ENCODE results near the gene ALOXE3.

The ALOXE3 gene

DNA sequence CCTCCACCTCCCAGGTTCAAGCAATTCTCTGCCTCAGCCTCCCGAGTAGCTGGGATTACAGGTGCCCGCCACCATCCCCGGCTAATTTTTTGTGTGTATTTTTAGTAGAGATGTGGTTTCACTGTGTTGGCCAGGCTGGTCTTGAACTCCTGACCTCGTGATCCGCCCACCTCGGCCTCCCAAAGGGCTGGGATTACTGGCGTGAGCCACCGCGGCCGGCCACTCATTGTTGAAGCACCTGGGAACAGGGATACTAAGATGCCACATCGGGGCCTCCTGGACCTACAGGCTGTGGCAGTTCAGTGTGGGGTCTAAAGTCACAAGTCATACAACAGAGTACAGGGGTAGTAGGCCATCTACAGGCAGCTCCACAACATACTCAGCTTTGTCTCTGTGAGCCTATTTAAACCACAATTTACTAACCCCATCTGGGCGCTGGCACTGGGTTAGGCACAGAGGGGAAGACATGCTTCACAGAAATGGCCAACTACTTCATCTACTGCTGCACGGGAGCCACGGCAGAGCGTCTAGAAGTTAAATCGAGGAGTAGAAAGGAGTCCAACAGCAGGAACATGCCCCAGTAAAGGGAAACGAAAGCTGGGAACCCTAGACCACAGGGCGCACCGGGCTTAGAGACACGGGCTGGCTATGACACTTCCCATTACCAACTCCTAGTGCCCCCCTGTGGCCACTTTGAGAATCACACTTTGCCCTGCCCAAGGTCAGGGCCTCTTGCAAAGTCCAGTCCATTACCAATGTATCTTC is 40.1 kb upstream of the ALOXE3 start:
- Histone ChIP-seq H3K4me1 (ENCODE audit: insufficient read depth, poor library complexity, severe bottlenecking) (peaks cover 14% of the 10 kb centered on the region), H3K27ac (ENCODE audit: poor library complexity, severe bottlenecking) (no peak overlapping the region), H3K9me3 (ENCODE audit: severe bottlenecking) (no peaks in the 10 kb centered on the region), H3K27me3 (ENCODE audit: insufficient read depth, poor library complexity, severe bottlenecking) (no peaks in the 10 kb centered on the region), H3K36me3 (ENCODE audit: low read depth) (peaks cover 51% of the 10 kb centered on the region), H3K4me3 (ENCODE audit: severe bottlenecking) (no peak overlapping the region)
- TF ChIP-seq, protein P1, sequence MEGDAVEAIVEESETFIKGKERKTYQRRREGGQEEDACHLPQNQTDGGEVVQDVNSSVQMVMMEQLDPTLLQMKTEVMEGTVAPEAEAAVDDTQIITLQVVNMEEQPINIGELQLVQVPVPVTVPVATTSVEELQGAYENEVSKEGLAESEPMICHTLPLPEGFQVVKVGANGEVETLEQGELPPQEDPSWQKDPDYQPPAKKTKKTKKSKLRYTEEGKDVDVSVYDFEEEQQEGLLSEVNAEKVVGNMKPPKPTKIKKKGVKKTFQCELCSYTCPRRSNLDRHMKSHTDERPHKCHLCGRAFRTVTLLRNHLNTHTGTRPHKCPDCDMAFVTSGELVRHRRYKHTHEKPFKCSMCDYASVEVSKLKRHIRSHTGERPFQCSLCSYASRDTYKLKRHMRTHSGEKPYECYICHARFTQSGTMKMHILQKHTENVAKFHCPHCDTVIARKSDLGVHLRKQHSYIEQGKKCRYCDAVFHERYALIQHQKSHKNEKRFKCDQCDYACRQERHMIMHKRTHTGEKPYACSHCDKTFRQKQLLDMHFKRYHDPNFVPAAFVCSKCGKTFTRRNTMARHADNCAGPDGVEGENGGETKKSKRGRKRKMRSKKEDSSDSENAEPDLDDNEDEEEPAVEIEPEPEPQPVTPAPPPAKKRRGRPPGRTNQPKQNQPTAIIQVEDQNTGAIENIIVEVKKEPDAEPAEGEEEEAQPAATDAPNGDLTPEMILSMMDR (IDR thresholded peaks at IDR 0.05; ENCODE audit: poor library complexity, severe bottlenecking): peak; percentile 87
- DNase-seq (ENCODE audit: low spot score) (no peak), ATAC-seq (ENCODE audit: low read depth) (peak; percentile 18; the same call in 1 of the 3 replicates)

DNA sequence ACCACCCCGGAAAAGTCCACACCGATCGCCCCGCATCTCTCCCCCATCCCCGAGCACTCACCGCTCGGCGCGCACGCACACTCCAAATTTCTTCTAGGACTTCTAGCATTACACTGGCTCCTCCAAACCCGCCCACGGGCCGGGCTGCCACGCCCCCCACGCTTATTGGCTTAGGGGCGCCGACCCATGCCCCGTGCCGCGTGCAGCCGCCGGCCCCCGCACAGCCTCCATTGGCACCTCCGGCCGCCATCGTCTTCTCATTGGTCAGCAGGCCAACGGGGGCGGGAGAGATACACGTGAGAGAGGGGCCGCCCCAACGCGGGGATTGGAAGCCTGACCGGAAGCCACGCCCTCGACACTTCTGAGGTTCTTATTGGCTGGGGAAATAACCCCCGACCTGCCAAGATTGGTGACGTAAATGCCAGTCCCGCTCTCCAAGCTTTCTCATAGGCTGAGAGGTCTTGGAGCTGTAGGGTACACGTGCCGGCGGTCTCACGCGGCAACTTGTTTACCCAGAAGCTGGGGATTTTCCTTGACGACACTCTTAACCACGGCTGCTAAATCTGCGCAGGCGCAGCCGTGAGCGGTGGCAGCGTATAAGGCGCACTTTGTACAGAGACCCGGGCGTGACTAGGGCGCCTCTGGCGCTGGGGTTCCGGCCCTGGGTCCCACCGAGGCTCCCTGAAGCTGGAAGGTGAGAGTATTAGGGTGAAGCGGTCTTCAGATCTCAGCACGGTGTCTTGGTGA is 38.1 kb upstream of the ALOXE3 start:
- DNase-seq (ENCODE audit: low spot score) (peak; percentile 100), ATAC-seq (ENCODE audit: low read depth) (peak; percentile 59)
- TF ChIP-seq, protein P1 (IDR thresholded peaks at IDR 0.05; ENCODE audit: poor library complexity, severe bottlenecking): peak; percentile 13
- H3K27ac ChIP-seq (ENCODE audit: poor library complexity, severe bottlenecking): peak overlapping the region; percentile 98
- H3K27me3 ChIP-seq (ENCODE audit: insufficient read depth, poor library complexity, severe bottlenecking): no peaks in the 10 kb centered on the region
- H3K36me3 ChIP-seq (ENCODE audit: low read depth): peaks cover 63% of the 10 kb centered on the region
- peak overlapping the region; percentile 82 for H3K4me3 ChIP-seq (ENCODE audit: severe bottlenecking)
- H3K9me3 ChIP-seq (ENCODE audit: severe bottlenecking): no peaks in the 10 kb centered on the region
- peaks cover 18% of the 10 kb centered on the region for H3K4me1 ChIP-seq (ENCODE audit: insufficient read depth, poor library complexity, severe bottlenecking)

DNA sequence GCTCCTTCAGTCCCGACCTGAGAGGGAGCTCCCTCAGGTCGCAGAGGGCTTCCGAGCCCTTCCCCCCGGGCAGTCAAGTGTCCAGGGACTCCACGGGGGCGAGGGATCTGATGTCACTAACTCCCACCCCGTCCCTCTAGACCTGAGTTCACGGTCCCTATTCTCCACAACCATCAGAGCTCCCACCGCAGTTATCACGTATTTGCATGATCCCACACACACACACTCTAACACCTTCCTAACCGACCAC is 37.6 kb upstream of the ALOXE3 start:
- peak overlapping the region; percentile 98 for H3K27ac ChIP-seq (ENCODE audit: poor library complexity, severe bottlenecking)
- TF ChIP-seq, protein P1 (IDR thresholded peaks at IDR 0.05; ENCODE audit: poor library complexity, severe bottlenecking): no peak
- H3K4me1 ChIP-seq (ENCODE audit: insufficient read depth, poor library complexity, severe bottlenecking): peaks cover 16% of the 10 kb centered on the region
- ATAC-seq (ENCODE audit: low read depth) (no peak), DNase-seq (ENCODE audit: low spot score) (no peak)
- H3K9me3 ChIP-seq (ENCODE audit: severe bottlenecking): no peaks in the 10 kb centered on the region
- peaks cover 63% of the 10 kb centered on the region for H3K36me3 ChIP-seq (ENCODE audit: low read depth)
- no peaks in the 10 kb centered on the region for H3K27me3 ChIP-seq (ENCODE audit: insufficient read depth, poor library complexity, severe bottlenecking)
- H3K4me3 ChIP-seq (ENCODE audit: severe bottlenecking): peak overlapping the region; percentile 82

- peaks cover 16% of the 10 kb centered on the region for H3K4me1 ChIP-seq (ENCODE audit: insufficient read depth, poor library complexity, severe bottlenecking)
- ATAC-seq (ENCODE audit: low read depth) (no peak), DNase-seq (ENCODE audit: low spot score) (no peak)
These were observed 37.1 kb upstream of the ALOXE3 start for GRCh38 chr17:8155231-8155995.

More at GRCh38 chr17:8155231-8155995, 37.1 kb upstream of the ALOXE3 start:
- H3K27ac ChIP-seq (ENCODE audit: poor library complexity, severe bottlenecking): peak overlapping the region; percentile 98
- H3K9me3 ChIP-seq (ENCODE audit: severe bottlenecking): no peaks in the 10 kb centered on the region
- TF ChIP-seq, protein P1 (IDR thresholded peaks at IDR 0.05; ENCODE audit: poor library complexity, severe bottlenecking): no peak
- H3K36me3 ChIP-seq (ENCODE audit: low read depth): peaks cover 63% of the 10 kb centered on the region
- peak overlapping the region; percentile 82 for H3K4me3 ChIP-seq (ENCODE audit: severe bottlenecking)
- no peaks in the 10 kb centered on the region for H3K27me3 ChIP-seq (ENCODE audit: insufficient read depth, poor library complexity, severe bottlenecking)

All from RWPE2 (cell line).